Parathyroid adenoma (tissue), 2 donors: ENCODE measurements around the gene CDH4.

Source experiments
- H2AFZ ChIP-seq: fragments of 300-600 bp; sonication (generic); one replicate; pipeline ENCODE4 v1.7.0; 2017; ENCODE audit warnings: antibody characterized with exemption, mild to moderate bottlenecking
- H3K27ac ChIP-seq: fragments of 300-600 bp; sonication (generic); one replicate; pipeline ENCODE4 v1.7.0; 2017
- H3K27me3 ChIP-seq: fragments of 300-600 bp; sonication (generic); one replicate; pipeline ENCODE4 v1.7.0; 2017; ENCODE audit warnings: low read length; ENCODE audit not compliant: control insufficient read depth, insufficient read depth
- H3K36me3 ChIP-seq: fragments of 300-600 bp; sonication (generic); one replicate; pipeline ENCODE4 v1.7.0; 2017; ENCODE audit warnings: low read length; ENCODE audit not compliant: control insufficient read depth, insufficient read depth
- H3K4me1 ChIP-seq: fragments of 300-600 bp; sonication (generic); one replicate; pipeline ENCODE4 v1.7.0; 2017; ENCODE audit warnings: control low read depth
- H3K4me2 ChIP-seq: fragments of 300-600 bp; sonication (generic); one replicate; pipeline ENCODE4 v1.7.0; 2017; ENCODE audit warnings: low read length
- H3K4me3 ChIP-seq: fragments of 300-600 bp; sonication (generic); one replicate; pipeline ENCODE4 v1.7.0; 2017; ENCODE audit warnings: low read depth, low read length
- H3K79me2 ChIP-seq: fragments of 300-600 bp; sonication (generic); one replicate; pipeline ENCODE4 v1.7.0; 2017; ENCODE audit warnings: control low read depth
- H3K9ac ChIP-seq: fragments of 300-600 bp; sonication (generic); one replicate; pipeline ENCODE4 v1.7.0; 2017; ENCODE audit warnings: mild to moderate bottlenecking
- H3K9me3 ChIP-seq: fragments of 300-600 bp; sonication (generic); one replicate; pipeline ENCODE4 v1.7.0; 2017; ENCODE audit warnings: low read length; ENCODE audit not compliant: control insufficient read depth
- CTCF ChIP-seq: fragments of 300-600 bp; sonication (generic); IDR thresholded peaks from one replicate; pipeline ENCODE4 v1.7.0; 2017; ENCODE audit warnings: antibody characterized with exemption, mild to moderate bottlenecking
- donor health status: primary hyperparathyroidism.

The CDH4 gene

GRCh38 chr20:61382194-61382593 is 130.1 kb downstream of the CDH4 start:
- H3K27ac ChIP-seq: no peak overlapping the region
- H3K9ac ChIP-seq: no peak overlapping the region
- H3K9me3 ChIP-seq: no peaks in the 10 kb centered on the region
- no peaks in the 10 kb centered on the region for H3K4me1 ChIP-seq
- TF ChIP-seq CTCF: no peak
- no peaks in the 10 kb centered on the region for H3K36me3 ChIP-seq
- no peaks in the 10 kb centered on the region for H3K79me2 ChIP-seq
- H3K4me2 ChIP-seq: no peak overlapping the region
- no peak overlapping the region for H2AFZ ChIP-seq
- H3K4me3 ChIP-seq: no peak overlapping the region
- H3K27me3 ChIP-seq: peaks cover 3% of the 10 kb centered on the region

GRCh38 chr20:61385296-61385695 is 133.2 kb downstream of the CDH4 start:
- Histone ChIP-seq H2AFZ (no peak overlapping the region), H3K4me3 (no peak overlapping the region), H3K27ac (no peak overlapping the region), H3K36me3 (no peaks in the 10 kb centered on the region), H3K9me3 (no peaks in the 10 kb centered on the region), H3K4me2 (no peak overlapping the region), H3K4me1 (no peaks in the 10 kb centered on the region), H3K27me3 (peaks cover 3% of the 10 kb centered on the region), H3K9ac (no peak overlapping the region), H3K79me2 (no peaks in the 10 kb centered on the region)
- TF ChIP-seq CTCF: no peak

- no peak overlapping the region for H3K4me3 ChIP-seq
- H3K9me3 ChIP-seq: no peaks in the 10 kb centered on the region
- no peak overlapping the region for H3K27ac ChIP-seq
- no peaks in the 10 kb centered on the region for H3K36me3 ChIP-seq
- no peak overlapping the region for H2AFZ ChIP-seq
- H3K27me3 ChIP-seq: peaks cover 3% of the 10 kb centered on the region
- no peaks in the 10 kb centered on the region for H3K4me1 ChIP-seq
- no peaks in the 10 kb centered on the region for H3K79me2 ChIP-seq
- no peak for TF ChIP-seq CTCF
- no peak overlapping the region for H3K4me2 ChIP-seq
- no peak overlapping the region for H3K9ac ChIP-seq
Observed at GRCh38 chr20:61385731-61386130, 133.7 kb downstream of the CDH4 start.

GRCh38 chr20:61387204-61387953 is 135.3 kb downstream of the CDH4 start:
- Histone ChIP-seq H3K4me1 (no peaks in the 10 kb centered on the region), H3K4me3 (no peak overlapping the region)

More at GRCh38 chr20:61387204-61387953, 135.3 kb downstream of the CDH4 start:
- Histone ChIP-seq H3K4me2 (no peak overlapping the region), H3K79me2 (no peaks in the 10 kb centered on the region), H3K9me3 (no peaks in the 10 kb centered on the region), H2AFZ (no peak overlapping the region), H3K27ac (no peak overlapping the region), H3K9ac (no peak overlapping the region), H3K36me3 (no peaks in the 10 kb centered on the region), H3K27me3 (no peaks in the 10 kb centered on the region)
- no peak for TF ChIP-seq CTCF
